Medulla oblongata (tissue), 1 donor: ENCODE measurements around the gene ACSL4.
"Not testable (repeated sequence)": the region's sequence is repeated elsewhere in the genome, so short reads cannot be mapped to it uniquely, and the experiment has no call there.

Source experiments
- DNase-seq: peaks from one replicate; pipeline ENCODE4 v3.0.0-alpha.2; 2015; ENCODE audit errors: extremely low spot score

The ACSL4 gene

DNA sequence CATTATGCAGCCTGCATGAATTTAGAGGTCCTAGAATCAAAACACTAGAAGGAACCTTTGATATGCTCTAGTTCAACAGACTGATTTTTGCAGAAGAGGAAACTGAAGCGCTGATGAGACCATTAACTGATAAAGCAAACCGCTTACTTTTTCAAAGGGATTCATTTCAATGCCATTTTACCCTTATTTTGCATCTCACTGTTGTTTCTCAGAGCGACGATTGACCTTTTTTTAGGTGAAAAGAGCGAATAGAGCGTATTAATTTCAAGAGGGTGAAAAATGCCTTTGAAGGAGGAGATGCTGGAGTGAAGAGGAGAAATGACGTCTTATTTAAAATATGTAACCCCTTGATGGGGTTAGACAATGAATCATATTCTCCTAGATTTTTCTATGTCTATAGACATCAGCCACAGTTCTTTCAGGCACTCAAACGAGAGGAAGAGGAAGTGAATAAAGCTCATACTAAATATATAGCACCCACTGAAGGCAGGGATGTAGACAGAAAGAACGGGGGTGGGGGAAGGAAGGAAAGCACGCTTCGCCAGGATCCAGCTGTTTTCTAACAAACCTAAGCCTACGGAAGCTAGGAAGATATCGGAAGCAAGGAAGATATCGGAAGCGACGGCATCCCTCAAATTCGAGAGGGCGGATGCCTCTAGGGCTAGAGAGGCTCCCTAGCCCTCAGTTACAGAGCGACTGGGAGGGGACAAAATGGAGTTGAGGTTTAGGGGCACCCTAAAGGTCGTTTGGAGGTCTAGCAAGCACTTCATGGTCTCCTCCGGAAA lies 848 bp downstream of the ACSL4 start:
- peak; percentile 19 for DNase-seq

DNA sequence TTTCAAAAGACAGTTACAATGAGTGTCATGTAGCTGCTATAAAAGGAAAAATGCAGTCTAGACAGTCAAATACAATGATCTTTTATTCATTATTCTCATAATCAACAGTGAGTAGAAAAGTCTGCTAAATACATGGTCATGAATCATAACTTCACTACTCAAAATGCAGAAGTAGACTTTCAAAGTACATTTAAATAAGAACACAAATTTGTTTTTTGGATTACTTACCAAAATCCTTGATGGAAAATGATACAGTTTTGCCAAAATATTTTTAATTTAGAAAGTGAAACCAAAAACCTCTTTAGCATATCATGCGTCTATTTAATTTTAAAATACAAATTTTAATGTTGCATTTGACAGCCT lies 4.9 kb downstream of the ACSL4 start:
- DNase-seq: no peak

DNA sequence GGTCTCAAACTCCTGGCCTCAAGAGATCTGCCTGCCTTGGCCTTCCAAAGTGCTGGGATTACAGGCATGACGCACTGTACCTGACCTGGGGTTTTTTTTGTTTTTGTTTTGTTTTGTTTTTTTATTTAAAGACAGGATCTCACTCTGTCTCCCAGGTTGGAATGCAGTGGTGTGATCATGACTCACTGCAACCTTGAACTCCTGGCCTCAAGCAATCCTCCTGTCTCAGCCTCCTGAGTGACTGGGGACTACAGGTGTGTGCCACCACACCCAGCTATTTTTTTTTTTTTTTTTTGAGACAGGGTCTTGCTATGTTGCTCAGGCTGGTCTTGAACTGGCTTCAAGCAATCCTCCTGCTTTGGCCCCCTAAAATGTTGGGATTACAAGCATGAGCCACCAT lies 8.1 kb downstream of the ACSL4 start:
- DNase-seq: not testable (repeated sequence)

DNA sequence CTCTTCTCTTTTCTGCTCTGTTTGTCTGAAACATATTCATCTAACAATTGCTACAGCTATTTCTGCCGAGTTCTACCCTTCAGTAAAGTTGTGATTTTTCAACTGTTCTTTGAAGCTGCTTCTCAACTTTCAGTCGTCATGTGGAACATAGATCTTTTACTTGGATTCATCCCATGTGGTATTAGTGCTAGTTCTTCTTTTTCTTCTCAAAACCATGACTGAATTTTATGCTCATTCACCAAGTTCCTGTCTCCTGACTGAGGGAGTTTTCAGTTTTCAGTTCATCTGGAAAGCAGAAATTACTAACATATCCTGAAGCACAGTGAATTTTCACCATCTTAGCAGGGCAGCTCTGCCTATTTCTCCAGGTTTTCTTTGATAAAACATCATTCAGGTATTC lies 12.1 kb downstream of the ACSL4 start:
- DNase-seq: peak; percentile 34

DNA sequence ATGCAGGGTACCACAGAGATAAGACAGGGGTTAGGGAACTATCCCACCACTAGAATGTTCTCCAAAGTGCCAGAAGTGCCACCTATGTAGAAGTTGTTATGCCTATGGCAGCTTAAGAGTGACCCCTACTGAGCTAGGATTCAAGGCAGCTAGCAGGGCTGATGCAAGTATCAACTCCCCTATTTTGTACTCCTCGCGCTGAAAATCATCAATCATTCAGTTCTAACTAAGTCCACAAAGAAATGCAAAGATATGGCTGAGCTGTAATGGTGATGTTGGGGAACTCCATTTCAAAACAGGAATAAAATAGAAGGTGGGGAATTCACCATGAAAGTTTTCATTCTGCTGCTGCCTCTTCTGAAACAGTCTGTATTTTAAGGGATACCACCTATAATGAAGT lies 13.8 kb downstream of the ACSL4 start:
- no peak for DNase-seq

DNA sequence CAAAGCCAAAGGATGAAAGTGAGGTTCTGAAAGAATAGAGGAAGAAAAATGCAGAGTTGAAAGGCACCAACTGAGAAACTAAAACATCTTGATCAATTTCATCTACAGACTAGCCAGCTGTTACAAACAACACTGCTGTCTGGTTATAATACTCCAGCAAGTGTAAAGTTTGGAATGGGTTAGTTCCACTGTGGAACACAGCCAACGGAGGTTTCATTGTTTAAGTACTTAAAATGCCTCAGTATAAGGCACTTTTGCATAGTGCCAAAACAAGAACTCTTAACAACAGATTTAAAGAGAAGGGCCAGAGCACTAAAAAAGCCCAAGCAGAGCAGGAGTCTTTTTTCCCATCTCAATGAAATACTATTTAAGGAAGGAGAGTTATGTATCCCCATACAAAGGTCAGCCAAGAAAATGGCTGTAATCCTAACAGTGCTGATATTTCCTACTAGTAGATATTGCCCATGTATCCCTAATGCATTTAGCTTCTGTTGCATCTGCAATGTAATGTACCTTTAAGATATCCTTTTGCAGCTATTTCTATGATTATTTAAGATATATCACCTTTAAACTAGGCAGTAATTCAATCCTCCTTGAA lies 16.5 kb downstream of the ACSL4 start:
- DNase-seq: no peak

DNA sequence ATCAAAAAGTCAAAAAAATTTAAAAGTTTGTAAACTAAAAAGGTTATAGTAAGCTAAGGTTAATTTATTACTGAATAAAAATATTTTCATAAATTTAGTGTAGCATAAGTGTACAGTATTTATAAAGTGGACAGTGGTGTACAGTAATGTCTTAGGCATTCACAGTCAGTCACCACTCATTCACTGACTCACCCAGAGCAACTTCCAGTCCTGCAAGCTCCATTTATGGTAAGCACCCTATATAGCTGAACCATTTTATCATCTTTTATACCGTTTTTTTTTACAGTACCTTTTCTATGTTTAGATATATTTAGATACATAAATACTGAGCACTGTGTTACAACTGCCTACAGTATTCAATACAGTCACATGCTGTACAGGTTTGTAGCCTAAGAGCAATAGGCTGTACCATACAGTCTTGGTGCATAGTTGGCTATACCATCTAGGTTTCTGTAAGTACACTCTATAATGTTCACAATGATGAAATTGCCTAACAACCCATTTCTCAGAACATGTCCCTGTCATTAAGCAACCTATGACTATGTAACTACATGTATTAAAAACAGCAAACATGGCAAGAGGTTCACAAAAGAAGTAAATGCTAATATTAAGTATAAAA lies 18.6 kb downstream of the ACSL4 start:
- no peak for DNase-seq

DNA sequence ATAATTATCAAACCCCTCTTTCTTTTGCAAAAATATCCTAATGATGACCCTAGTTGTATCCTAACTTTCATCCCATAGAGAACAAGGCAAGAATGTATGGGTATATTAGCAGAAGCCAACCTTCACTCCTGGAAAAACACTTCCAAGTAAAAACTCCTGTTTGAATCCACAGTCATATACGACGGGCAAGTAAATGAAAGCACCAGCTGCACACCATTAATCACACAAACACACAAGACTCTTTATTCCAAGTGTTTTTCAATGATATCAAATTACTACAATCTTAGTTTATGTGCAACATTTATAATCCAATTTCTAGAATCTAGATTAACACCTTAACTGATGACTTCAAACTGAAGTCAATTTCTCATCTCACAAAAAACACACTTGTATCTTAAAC lies 22.9 kb downstream of the ACSL4 start:
- no peak for DNase-seq

DNA sequence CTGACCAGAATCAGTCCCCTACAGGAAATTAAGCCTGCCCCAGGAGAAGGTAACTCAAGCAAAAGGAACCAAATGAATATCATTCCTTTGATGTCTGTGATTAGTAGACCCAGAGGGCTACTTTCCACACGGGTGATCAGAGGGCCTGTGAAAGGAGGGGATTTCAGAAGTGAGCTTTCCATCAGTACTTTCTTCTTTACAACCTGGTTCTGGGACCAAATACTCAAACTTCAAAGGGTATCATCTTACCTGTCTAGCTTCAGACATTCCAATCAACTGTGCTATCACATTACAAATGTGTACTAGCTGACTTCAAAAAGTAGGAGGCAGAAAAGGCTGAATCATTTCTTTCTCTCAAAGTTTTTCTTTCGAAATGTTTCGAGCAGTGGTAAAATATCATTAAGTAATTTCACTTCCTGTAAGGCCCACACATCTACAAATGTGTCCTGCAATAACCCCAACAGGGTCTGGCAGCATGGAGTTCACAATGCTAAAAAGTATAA lies 23.9 kb downstream of the ACSL4 start:
- DNase-seq: no peak

DNA sequence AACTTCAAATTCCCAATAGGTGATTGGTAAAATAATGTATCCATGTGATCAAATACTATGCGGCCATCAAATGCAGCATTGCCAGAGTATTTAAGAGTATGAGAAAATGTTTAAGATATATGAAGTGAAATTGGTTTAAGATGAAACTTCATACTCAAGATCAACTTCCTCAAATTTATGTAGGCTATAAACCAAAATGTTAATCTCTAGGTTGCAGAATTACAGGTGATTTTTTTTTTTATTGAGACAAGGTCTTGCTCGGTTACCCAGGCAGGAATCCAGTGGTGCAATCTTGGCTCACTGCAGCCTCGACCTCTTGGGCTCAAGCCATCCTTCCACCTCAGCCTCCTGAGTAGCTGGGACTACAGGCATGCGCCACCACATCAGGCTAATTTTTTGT lies 25.3 kb downstream of the ACSL4 start:
- DNase-seq: no peak

DNA sequence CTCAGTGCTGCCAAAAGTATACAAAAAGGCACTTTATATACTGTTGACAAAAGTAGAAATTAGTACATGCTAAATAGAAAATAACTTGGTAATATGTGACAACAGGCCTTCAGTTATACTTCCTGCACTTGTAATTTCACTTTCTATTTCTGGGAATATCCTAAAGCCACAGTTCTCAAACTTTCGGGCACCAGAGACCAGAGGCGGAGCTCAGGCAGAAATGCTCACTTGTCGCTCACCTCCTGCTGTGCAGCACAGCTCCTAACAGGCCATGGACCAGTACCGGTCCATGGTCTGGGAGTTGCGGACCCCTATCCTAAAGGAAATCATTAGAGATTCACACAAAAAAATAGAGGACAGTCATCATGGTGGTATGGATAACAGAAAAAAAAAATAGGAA lies 25.7 kb downstream of the ACSL4 start:
- no peak for DNase-seq

DNA sequence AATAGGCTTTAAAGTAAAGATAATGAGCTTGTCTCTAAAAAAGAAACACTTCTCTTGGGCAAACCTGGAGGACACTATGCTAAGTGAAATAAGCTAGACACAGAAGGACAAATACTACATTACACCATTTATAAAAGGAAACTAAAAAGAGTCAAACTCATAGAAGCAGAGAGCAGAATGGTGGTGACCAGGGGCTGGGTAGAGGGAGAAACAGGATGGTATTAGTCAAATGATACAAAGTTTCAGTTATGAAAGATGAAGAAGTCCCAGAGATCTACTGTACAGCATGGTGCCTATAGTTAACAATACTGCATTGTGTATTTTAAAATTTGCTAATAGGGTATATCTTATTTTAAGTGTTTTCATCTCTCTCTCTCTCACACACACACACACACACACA lies 28.5 kb downstream of the ACSL4 start:
- no peak for DNase-seq

DNA sequence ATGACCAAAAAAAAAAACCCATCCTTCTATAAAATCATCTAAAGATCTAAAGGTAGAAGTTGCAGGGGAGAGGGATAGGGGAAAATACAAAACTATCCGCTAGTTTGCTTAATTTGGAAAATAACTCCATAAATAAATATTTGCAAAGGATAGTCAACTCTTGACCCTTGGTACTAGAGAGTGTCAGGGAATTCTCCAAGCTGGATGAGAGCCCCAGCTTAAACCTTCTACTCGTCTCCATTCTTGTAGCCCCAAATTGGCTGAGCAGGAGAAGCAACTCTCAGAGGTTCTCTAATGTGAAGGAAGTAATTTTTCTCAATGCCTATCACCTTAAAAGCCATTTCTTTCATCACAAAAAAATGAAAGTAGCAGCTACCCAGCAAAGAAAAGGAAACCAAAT lies 35.2 kb downstream of the ACSL4 start:
- no peak for DNase-seq

DNA sequence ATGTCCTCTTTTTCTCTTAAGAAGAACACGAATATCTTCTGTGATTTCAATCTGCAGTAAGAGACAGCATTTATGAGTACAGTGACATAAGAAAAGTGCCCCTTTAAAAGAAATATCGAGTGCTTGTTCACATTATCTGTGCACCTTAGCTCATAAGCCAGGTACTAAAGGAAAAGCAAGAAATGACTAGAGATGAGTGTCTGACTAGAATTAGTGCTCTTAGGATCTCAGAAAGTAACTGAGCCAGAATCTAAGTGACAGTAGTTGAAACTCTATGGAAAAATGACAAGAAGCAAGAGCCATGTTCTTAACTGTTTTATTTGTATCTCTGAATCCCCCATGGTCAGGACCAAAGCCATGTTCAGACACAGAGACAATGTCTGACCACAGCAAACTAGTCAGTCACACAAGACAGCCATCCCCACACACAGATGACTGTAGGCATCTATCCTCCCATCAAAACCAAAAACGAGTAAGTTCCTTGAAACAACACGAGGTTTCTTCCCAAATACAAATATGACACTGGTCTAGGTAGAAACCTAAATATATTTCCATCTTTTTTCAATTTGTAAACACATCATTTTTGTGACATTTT lies 36.8 kb downstream of the ACSL4 start:
- DNase-seq: no peak

DNA sequence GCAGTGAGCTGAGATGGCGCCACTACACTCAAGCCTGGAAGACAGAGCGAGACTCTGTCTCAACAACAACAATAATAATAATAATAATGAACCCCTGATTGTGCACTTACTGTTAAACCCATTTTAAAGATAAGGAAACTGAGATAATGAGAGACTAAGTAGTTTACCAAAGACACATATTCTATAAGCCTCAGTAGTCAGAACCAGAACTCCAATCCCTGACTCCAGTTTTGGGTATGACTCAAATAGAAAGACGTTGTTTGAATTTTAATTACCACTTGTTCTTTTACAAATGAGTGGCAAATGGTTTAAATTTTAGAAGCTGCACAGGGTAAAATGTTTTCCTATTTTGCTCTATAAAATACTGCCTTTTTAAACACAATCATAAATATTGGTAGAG lies 37.4 kb downstream of the ACSL4 start:
- no peak for DNase-seq

DNA sequence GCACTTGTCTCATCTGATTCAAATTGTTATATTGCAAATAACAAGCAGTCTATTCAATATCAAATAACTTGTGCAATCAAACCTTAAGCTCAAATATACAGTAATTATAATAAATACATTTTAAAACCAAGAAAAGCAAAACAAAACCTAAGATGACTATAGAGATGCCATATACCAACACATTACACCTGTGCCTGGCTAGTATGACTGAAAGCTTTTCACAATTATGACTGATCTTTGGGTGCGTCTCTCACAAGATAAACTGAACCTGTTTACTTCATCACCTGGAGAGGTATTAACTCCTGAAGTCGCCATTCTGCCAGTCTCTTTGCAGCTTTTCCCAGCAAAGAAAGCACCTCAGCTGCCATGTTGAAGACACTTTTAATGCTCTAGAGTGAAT lies 41.3 kb downstream of the ACSL4 start:
- no peak for DNase-seq

DNA sequence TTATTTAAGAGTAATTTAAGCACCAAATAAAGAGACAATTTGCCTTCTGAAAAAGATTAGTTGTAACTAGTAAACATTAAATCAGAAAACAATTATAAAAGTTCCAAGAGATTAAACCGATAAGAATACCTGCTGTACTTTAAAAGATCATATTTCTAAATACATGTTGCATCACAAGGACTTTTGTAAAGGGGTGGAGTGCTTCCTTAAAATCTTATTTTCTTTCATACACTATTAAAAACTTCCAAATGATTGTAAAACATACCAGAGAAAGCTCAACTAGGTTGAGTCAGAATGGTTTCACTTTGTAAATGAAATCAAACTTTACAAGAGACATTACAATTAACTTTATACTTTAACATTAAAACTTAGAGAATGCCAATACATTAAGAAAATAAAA lies 41.8 kb downstream of the ACSL4 start:
- no peak for DNase-seq

DNA sequence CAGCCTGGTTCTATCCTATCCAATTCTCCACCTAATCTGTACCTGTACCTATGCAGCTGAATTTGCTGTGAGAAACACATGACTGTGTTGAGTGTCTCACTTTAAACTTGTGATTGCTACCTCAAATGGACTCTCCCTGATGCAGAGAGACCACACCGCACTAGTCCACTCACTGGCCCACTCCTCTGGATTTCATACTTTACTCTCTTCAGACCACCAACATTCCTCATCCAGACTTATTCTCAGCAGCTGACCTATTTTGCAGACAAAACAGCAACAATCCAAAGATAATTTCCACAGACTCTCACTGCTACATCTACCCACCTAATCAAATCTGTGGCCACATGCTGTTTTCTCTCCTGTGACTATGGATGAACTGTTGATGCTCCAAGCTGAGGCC lies 45.2 kb downstream of the ACSL4 start:
- DNase-seq: no peak

DNA sequence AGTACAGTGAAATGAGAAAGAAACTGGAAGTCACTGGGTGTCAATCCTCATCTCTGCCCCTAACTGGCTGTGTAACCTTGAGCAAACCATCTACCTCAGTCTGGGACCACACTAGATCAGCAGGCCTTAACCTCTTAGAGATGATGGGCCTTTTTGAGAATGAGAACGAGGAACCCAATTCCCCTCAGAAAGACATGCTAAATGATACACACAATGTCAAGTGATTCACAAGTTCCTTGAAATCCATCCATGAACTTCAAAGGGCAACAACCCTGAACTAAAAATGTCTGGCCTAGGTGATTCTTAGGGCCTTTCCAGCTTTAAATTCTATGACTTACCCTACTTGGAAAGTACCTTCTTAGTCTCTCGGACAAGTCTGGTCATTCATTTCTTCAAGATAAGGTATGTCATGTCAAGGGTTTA lies 47.4 kb downstream of the ACSL4 start:
- no peak for DNase-seq

DNA sequence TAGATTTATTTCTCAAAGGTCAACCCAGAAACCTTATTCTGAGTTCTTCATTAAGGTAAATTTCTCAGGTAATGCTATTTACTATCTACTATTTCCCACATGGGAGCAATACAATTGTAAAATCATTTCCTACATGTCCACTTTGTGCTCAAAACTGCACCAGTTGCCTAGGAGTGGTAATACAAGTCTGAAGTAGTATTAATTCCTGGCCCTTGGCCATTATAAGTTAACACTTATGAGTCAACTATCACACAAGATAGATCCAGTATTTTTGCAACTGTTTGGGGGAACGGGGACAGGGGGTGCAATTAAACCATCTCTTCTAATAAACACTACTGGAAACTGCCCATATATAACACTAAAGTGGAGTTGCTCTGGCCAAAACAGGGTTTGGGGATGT lies 48.9 kb downstream of the ACSL4 start:
- no peak for DNase-seq

DNA sequence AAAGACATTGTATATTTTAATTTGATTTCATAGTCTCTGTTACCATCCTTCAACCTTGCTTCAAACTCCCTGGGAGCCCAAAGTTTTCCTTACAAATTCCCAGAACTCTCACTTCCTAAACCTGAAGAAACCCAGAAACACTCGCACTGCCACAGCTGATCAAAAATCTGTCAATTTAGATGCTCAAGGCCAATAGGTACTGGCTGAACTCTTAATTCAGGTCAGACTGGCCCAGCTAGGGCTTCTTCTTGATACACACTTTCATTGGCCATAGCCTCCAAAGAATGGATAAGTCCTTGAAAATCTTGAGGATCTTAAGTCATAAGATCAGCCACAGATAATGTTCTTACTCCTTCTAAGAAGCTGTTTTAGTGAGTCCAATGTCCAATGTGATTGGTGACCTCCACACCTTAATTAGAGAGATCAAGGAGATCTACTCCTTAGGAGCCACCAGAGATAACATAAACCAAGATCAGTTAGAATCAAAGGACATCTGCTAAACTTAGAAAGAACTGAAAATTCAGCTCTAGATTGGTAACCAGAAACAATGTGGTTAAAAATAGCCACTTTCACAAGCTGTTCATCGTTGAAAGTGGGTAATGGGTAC lies 51.5 kb downstream of the ACSL4 start:
- DNase-seq: no peak

DNA sequence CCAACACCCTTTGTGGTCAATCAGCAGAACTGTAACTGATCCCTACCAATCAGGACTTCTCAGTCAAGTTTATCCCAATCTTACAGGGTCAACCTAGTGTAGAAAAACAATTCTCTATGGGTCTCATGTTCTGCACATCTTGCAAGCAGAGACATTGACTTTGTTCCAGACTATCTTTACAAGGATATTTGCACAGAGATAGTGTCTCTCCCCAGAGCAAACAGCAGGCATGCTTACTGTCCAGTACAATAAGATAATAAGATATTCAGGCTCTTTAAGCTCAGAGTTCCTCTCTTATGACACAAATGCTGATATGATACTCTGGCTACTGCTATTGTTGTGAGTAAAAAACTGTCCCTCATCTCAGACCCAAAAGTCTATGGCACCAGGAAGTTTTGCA lies 53.2 kb downstream of the ACSL4 start:
- DNase-seq: no peak
